HG03571 (cell line): ENCODE data around the gene AK4.
"Not testable (repeated sequence)": the region's sequence is repeated elsewhere in the genome, so short reads cannot be mapped to it uniquely, and the experiment has no call there.

ENCODE experiments used
- ATAC-seq: cut with Tn5 transposase; IDR thresholded peaks from one replicate; pipeline ENCODE4 v1.9.1; 2021; ENCODE audit not compliant: unreplicated experiment

Gene AK4

GRCh38 chr1:65210325-65210724 lies 62.3 kb downstream of the AK4 start:
- no peak for ATAC-seq

- ATAC-seq: no peak
These were observed 63.3 kb downstream of the AK4 start for GRCh38 chr1:65211331-65211730.

DNA sequence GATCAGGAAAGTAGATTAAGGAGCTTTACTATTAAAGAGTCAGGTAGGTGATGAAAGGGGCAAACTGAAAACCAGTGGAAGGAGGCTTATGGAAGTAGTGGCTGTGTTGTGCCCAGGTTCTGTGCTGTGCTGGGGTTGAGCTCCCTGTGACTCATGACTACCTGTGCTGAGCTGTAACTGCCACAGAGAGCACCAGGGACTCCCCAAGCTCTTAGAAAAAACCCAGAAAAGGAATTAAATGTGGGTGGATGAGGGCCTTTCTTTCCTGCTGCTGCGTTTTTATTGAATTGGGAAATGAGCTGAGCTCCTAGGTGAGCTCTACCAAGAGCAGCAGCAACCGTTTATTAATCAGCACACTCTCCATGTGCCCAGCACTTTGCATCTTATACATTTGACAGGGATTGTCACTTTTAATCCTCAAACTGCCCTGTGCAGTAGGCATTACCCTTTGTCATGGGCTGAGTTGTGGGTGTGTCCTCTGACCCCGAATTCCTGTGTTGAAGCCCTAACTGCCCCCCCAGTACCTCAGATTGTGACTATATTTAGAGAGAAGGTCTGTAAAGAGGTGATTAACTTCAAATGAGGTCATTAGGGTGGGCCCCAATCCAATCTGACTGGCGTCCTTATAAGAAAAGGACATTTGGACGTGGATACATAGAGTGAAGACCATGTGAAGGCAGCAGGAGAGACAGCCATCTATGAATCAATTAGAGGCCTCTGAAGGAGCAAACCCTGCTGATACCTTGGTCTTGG lies 65.4 kb downstream of the AK4 start:
- ATAC-seq: no peak

GRCh38 chr1:65214340-65215027 lies 66.5 kb downstream of the AK4 start:
- ATAC-seq: no peak

- no peak for ATAC-seq
These were observed 69.0 kb downstream of the AK4 start for GRCh38 chr1:65216989-65217388.

DNA sequence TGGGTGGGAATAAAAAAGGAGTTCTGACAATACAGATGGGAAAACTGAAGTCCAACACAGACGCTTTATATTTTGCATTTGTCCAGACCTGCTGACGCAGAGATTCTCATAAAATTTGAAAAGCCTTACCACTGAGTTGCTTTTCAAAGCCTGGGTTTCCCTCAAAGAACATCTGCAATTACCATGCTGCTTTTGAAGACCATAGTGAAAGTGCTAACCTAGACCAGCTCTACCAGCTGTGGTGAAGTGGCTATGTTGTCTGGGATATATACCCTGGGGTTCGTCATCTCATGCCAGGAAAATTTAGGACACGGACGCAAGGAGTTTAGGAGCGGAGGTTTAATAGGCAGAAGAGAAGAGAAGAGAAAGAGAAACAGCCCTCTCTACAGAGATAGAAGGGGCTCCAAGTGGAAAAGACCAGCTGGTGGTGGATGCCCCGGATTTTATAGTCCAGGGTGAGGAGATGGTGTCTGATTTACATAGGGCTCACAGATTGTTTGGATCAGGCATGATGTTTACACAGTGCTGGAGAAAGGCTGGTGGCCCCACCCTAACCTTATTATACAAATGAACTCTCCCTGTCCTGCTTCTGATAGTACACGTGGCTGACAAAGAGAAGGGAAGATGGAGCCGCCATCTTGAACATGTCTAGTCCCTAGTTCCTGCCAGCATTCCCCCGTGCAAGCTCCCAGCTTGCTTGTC lies 73.8 kb downstream of the AK4 start:
- no peak for ATAC-seq

DNA sequence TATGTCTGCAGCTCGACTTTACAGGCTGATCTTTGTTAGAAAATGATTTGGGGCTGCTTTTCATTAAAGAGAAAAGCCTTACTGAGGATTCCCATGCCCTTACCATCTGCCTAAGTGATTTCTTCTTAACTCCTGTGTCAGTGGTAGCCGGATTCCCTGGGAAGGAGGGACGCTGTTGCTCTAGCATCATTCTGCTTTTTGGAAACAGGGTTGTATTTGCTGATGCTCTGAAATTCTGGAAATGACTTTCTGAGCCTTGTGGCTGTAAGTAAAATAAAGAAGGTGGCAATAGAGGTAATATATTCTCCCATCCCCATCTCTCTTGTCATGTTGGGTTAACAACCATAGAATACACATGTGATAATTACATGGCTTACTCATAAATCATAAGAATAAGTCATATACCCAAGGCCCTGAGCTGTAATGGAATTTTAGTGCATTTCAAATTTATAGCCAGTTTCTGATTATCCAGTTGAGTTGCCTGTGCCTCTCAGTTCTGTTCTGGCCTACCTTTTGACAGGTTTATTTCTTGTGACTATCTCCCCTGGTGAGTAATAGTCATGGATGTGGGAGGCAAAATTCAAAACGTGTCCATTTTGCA lies 74.4 kb downstream of the AK4 start:
- no peak for ATAC-seq

DNA sequence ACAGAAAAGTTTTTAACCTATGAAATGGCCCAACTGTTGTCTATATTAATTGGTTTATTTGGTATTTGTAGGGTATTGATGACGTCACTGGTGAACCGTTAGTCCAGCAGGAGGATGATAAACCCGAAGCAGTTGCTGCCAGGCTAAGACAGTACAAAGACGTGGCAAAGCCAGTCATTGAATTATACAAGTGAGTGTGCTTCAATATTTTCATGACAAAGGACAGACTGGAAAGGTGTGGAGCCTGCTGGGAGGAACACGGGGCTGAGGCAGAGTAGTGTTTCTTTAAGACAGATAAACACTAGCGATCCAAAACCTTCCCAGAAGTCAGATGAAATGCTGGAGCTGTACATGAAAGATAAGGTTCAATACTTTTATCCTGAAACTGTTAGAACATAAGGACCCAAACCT lies 76.7 kb downstream of the AK4 start:
- ATAC-seq: no peak

DNA sequence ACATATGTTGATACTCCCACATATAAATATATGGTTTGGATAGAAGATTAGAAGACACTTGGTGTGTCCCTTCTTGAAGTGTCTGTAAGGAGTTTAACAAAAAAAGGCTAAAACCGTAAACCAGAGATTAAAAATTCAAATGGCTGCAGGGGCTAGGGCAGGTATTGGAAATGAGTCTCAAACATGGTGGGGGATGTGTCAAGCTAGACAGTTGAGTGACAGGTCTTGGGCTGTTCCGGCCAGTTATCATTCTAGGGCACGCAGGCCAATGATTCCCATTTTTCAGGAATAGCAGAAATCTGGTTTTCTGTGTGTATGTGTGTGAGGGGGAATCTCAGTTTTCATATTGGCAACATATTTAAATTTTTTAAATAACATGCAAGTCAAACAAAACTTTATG lies 77.2 kb downstream of the AK4 start:
- no peak for ATAC-seq

DNA sequence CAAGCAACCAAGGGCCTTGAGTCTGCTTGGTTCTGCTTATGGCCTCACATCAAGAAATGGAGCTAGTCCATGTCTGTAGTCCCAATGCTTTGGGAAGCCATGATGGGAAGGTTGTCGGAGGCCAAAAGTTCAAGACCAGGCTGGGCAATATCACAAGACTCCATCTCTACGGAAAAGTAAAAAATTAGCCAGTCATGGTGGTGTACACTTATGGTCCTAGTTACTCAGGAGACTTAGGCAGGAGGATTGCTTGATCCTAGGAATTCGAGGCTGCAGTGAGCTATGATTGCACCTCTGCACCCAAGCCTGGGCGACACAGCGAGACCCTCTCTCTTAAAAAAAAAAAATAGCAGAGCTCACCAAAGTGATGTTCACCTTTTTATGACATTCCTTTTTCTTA lies 81.2 kb downstream of the AK4 start:
- ATAC-seq: no peak

DNA sequence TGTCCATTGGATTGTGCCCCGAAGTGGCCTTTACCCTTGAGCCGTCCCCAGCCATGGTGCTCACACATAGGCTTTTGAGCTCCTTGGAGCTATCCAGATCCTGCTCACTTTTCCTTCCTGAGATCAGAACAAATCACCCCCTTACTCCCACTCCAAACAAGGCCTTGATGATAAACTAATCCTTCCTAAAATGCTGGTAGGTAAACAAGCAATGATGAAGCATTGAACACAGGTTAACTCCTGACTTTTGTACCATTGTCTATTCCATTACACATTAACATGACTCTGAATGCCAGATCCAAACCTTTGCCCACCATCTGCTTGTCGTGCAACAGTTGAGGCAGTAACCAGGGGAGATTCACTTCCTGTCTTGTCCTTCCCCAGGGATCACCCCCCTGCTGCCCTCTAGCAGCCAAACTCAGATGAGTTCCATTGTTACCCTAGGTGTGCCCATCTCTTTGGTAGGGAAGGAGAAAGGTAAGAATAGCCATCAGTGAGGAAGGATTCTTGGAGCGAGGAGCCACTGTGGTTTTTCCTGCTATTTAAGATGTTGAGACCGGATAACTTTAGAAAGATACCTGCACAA lies 81.8 kb downstream of the AK4 start:
- no peak for ATAC-seq

- ATAC-seq: peak; percentile 80
These were observed 82.9 kb downstream of the AK4 start for GRCh38 chr1:65230731-65231481.

DNA sequence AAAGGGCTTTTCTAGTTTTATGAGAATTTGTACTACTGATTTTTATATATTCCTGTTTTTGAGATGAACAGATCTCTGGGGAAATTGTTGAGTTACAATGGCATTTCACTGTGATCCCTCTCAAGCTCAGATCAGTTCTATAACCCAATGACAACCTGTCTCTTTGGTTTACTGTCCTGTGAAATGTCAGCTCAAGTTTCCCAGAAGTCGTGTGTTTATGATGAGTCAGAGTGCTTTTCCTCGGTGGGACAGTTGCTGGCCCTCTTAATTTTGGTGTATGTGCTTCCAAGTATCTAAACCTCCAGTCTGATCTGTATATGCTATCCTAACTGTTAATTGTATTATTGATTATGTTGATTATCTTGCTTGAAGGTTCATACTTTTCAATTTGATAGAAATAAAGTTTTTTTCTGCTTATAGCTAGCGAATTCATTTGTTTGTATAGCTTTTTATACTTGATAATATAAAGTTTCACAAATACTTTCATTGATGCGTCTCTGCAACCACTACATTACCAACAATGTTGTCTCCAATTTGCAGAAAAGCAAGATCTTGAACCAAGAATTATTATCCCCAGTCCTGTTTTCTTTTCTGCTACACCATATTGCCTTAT lies 83.8 kb downstream of the AK4 start:
- no peak for ATAC-seq

DNA sequence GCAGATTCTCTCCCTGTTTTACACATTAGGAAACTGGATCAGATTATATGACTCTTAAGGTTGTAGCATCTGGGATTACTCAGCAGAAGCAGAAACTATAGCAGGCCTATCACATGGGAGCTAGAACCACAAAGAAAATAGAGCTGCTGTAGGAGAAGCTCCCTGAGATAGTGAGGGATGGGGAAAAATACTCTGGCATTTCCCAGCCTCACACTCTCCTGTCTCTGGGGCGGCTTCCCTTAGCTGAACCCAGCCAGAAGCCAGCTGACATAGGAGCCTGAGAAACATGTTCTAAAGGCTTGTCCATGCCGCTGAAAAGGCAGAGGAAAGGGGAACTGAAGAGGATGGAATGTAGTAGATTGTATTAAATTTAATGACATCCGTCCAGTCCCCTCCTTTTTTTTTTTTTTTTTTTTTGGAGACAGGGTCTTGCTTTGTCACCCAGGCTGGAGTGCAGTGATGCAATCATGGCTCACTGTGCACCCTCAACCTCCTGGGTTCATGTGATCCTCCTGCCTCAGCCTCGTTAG lies 84.5 kb downstream of the AK4 start:
- ATAC-seq: no peak

GRCh38 chr1:65233782-65234181 lies 85.8 kb downstream of the AK4 start:
- ATAC-seq: no peak

- no peak for ATAC-seq
These were observed 88.1 kb downstream of the AK4 start for GRCh38 chr1:65235867-65236805.

GRCh38 chr1:65237088-65237487 lies 89.1 kb downstream of the AK4 start:
- not testable (repeated sequence) for ATAC-seq

- no peak for ATAC-seq
These were observed 89.5 kb downstream of the AK4 start for GRCh38 chr1:65237503-65237902.

GRCh38 chr1:65238010-65238409 lies 90.0 kb downstream of the AK4 start:
- ATAC-seq: no peak
